ENCODE results near the gene MAPK8IP3.

MAPK8IP3 gene

DNA sequence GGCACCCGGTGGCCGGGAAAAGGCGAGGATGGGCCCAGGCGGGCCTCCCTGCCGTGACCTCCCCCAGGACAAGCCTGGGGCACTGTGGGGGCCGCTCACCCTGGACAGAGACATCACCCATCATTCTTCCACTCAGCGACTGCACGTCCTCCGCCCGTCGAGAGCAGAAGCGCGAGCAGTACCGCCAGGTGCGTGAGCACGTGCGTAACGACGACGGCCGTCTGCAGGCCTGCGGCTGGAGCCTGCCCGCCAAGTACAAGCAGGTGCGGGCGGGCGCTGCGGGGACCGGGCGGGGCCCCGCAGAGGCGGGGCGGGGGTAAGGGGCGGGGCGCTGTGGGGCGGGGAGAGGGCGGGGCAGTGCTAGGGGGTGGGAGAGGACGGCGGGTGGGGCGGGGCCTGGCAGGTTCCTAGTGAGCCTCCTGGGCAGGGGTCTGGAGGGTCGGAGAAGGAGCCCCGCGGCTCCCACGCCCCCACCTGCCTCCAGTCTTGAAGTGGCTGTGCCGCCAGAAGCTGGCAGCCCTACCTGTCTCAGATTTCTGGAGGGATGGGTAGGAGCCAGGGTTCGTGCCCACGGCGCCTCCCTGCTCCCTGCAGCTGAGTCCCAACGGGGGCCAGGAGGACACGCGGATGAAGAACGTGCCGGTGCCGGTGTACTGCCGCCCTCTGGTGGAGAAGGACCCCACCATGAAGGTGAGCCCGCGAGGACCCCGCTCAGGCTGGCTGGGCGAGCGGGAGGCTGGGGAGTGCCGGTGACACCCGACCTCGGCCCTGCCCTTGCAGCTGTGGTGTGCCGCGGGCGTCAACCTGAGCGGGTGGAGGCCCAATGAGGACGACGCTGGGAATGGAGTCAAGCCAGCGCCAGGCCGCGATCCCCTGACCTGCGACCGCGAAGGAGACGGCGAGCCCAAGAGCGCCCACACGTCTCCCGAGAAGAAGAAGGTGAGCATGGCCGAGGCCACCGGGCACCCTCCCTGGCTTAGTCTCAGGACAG lies 57.8 kb downstream of the MAPK8IP3 start:
- DNase-seq: no peak

DNA sequence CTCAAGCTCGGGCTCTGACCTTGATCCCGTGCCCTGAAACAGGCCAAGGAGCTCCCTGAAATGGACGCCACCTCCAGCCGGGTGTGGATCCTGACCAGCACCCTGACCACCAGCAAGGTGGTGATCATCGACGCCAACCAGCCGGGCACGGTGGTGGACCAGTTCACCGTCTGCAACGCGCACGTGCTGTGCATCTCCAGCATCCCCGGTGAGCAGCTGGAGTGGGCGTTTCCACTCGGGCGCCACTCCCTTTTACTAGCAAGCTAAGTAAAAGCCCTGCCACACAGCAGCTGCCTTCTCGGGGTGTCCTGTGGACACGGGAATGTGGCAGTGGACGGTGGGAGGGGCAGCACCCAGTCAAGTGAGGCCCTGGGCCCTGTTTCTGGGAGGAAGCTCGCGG lies 59.0 kb downstream of the MAPK8IP3 start:
- DNase-seq: no peak

DNA sequence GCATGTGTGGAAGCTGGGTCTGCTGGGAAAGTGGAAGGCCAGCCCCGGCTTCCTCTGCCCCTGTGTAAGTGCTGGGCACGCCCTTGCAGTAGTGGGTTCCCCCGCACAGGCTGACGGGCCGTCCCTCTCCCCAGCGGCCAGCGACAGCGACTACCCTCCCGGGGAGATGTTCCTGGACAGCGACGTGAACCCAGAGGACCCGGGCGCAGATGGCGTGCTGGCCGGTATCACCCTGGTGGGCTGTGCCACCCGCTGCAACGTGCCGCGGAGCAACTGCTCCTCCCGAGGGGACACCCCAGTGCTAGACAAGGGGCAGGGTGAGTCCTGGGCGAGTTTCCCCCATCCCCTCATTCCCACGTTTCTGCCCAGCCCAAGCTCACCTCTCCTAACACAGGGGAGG lies 59.8 kb downstream of the MAPK8IP3 start:
- DNase-seq: no peak

DNA sequence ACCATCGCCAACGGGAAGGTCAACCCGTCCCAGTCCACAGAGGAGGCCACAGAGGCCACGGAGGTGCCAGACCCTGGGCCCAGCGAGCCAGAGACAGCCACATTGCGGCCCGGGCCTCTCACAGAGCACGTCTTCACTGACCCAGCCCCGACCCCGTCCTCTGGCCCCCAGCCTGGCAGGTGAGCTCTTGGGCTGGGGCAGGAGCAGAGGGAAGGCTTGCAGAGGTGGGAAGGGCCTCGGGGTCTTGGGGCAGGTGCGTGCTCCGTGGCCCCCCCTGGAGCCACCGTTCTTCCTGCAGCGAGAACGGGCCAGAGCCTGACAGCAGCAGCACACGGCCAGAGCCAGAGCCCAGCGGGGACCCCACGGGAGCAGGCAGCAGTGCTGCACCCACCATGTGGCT lies 60.2 kb downstream of the MAPK8IP3 start:
- DNase-seq: no peak

DNA sequence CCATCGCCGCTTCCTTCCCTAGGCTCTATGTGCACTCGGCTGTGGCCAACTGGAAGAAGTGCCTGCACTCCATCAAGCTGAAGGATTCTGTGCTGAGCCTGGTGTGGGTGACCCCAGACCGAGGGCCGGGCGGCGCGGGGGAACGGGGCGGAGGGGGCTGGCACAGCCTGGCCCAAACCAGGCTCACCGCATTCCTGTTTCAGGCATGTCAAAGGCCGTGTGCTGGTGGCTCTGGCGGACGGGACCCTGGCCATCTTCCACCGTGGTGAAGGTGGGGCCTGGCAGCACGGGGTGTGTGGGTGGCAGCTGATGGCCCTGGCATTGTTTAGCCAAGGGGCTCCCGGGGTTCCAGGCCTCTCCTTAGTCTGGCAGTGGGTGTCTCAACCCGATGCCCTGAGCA lies 60.7 kb downstream of the MAPK8IP3 start:
- no peak for DNase-seq

DNA sequence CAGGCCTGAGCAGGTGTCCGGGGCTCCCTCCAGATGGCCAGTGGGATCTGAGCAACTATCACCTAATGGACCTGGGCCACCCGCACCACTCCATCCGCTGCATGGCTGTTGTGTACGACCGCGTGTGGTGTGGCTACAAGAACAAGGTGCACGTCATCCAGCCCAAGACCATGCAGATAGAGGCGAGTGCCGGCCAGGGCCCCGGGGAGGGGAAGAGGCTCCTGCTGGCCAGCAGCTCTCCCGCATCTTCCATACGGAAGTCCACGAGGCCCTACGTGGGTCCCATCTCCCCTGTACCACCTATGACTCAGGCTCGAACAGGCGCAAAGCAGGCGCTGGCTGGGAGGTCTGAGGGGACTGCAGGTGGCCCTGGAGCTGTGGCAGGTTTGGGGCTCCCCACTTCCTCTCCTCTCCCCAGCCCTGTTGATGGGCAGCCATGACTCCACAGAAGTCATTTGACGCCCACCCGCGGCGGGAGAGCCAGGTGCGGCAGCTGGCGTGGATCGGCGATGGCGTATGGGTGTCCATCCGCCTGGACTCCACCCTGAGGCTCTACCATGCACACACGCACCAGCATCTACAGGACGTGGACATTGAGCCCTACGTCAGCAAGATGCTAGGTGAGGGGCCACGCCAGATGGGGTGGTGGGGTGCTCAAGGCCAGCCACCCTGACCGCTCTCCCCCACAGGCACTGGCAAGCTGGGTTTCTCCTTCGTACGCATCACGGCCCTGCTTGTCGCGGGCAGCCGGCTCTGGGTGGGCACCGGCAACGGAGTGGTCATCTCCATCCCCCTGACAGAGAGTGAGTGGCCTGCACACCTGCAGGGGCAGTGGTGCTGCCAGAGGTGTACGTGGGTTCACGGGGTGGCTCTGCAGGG lies 61.4 kb downstream of the MAPK8IP3 start:
- DNase-seq: no peak

DNA sequence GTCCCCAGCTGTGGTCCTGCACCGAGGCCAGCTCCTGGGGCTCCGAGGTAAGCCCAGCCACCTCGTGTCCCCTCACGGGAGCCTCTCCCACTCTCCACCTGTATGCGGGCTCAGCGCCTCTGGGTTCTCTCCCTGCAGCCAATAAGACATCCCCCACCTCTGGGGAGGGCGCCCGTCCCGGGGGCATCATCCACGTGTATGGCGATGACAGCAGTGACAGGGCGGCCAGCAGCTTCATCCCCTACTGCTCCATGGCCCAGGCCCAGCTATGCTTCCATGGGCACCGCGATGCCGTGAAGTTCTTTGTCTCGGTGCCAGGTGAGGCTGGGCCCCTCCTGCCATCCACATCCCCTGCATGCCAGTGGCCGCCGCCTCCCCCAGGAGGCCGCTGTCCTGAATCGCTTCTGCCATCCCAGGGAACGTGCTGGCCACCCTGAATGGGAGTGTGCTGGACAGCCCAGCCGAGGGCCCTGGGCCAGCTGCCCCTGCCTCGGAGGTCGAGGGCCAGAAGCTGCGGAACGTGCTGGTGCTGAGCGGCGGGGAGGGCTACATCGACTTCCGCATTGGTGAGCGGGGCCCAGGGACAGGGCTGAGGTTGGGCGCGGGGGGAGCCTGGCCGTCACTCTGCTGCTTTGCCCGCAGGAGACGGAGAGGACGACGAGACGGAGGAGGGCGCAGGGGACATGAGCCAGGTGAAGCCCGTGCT lies 62.2 kb downstream of the MAPK8IP3 start:
- no peak for DNase-seq

DNA sequence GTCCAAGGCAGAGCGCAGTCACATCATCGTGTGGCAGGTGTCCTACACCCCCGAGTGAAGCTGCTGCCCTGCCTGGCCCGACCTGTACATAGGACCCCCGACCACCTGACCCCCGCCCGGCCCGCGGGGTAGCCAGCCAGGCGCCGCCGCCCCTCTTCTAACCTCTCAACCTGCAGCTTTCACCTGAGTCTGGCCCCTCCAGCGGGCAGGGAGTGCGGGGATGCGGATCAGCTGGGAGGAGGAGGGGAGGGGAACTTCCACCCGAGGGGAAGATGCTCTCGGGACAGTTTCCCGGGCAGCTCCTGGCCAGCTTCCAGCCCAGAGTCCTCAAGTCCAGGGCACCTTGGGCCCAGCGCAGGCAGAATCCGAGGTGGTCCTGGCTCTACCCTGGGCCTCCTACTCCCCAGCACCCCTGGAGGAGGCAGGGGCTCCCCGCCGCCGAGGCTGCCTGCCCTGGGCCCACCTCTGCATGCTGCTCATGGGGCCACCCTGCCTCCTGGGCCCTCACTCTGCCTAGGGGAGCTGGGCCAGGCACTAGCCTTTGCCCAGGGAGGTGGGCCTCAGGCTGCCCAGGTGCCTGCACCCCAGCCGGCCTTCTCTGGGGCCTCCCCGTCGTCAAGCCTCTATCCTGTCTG lies 62.9 kb downstream of the MAPK8IP3 start:
- DNase-seq: no peak

DNA sequence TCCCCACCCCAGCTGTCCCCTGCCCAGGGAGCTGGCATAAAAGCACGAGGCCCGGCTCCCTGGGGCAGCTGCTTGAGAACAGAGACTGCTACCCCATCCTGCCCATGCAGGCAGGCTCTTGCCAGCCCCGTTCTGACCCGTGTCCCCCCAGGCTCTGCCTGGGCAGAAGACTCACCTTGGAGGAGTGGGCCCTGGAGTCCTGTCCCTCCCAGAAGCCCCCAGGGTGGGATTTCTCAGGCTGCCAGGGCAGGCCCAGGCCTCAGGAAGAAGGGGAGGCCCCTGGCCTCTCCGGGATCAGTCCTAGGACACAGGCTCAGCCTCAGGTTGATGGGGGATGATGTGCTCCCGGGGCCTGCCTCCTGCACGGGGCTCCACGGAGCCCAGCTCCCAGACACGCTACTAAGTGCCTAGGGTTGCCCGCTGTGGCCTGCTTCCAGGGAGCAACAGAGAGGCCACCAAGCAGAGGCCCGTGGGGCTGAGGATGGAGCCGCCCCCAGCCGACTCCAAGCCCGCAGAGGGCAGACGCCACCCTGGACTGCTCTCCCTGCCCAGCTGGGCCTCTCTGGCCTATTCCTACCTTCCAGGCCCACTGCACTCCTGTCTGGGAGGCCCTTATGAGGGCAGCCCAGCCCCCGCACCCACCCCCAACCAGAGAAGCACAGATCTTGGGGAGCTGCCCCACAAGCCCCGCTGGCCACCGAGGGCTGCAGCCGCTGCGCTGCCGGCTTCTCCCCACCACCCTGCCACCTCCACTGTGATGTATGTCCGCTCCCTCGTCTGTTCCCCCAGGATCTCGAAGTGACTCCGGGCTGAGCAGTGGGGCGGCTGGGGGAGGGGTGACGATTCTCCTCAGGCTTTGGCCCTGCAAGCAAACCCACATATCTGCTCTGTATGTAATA lies 63.7 kb downstream of the MAPK8IP3 start:
- DNase-seq: no peak

DNA sequence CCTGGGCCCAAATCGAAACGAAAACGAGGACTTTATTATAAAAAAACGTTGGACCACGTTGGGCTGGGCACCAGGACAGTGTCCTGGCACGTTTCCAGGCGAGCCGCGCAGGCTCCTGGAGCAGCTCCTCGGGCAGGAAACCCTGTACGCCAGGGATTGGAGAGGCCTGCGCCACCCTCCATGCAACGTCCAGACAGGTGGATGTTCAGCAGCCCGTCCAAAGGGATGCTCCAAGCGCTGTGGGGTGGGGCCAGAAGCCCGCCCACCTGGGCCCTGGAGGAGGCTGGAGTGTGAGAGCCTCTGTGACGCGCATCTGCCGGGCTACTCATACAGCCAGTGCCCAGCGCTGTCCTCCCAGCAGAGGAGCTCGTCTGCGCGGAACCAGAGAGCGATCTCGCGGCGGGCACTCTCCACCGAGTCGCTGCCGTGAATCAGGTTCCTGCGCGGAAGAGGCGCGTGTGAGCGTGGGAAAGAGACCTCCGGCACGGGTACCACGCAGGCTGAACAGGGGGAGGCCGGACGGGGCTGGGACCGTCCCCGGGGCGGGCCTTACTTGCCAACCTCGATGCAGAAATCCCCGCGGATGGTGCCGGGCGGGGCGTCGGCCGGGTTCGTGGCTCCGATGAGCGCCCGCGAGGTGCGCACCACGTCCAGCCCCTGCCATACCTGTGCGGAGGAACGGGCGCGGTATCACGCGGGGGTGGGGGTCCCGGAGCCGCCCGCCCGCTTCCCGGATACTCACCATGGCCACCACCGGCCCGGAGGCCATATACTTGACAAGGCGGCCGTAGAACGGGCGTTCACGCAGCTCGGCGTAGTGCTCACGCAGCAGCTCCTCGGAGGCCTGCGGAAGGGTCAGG lies 64.6 kb downstream of the MAPK8IP3 start:
- DNase-seq: peak; percentile 31 to 64

DNA sequence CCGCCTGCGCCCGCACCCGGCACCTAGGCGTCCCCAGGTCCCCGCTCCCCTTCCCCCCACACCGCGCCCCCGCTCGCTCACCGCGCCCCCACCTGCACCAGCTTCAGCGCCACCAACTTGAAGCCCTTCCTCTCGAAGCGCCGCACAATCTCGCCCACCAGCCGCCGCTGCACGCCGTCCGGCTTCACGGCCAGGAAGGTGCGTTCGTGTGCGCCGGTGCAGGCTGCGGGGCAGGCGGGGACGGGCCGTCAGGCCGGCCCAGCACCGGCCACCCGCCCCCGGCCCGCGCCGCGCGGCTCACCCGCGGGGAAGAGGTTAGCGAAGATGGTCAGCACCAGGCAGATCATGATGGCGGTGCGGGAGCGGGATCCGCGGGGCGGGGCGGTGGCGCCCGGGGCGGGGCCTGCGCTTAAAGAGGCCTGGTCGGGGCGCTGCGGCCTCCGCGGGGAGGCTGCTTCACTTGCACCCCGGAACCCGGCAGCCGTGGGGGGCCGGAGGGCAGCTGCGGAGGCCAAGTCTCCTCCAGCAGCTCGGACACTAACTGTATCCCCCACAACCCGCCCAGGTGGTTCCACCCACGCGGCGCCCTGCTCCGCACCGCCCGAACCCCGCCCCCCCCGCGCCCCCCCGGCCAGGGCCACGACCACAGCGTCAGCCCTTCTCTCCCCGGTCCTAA lies 65.3 kb downstream of the MAPK8IP3 start, which contains the start of gene NME3:
TSS of gene NME3 (minus strand) at position 356 of the 676 bp plus-strand sequence. CDS start at position 347, 9 bp downstream.
- DNase-seq: peak; percentile 59 to 77

DNA sequence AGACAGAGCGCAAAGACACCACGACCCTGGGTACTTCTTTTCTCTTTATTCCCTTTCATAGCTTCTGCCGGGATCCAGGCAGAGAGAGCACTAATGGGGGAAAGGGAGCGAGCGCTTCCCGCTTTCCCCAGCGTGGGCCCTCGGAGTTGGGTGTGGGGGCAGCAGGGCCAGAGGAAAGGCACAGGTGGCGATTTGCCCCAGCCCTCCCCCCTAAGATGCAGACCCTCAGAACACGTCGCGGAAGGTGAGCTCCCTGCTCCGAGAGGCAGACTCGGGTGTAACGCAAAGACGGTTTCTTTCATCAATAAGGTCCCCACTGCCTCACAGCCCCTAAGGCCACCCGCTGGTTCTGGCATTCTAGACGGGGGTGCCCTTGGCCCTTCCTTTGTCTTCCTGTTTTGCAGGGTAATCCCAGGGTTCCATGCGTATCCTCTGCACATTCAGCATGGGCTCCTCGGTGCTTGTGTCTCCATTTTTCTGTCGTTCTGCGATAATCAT lies 65.9 kb downstream of the MAPK8IP3 start:
- DNase-seq: no peak

DNA sequence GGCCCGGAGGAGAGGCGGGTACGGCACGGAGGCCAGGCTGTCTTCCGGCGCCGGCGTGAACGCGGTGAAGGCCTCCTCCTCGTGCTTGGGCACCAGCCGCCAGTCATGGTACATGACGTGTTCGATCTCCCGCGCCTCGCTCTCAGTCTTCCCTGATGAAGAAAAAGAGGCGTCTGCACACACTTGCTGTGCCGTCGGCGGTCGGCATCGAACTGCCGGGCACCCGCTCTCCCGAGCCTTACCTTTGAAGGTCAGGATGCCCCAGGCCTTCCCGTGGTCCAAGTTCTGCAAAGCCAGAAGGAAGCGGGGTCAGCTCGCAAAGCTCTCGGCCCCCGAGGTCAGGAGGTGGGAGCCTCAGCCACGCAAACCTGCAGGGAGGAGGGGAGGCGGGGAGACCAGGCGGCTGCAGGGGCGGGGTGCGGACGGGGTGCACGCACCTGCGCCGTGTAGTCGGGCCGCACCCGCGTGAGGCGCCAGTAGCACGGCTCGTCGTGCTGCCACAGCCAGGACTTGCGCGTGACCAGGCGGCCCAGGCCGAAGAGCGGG lies 66.4 kb downstream of the MAPK8IP3 start, which contains the start of gene EME2:
TSS of gene EME2 (plus strand) at position 449 of the 546 bp plus-strand sequence. CDS start 418 bp downstream, outside the sequence.
- DNase-seq: peak in 1 of 2 donors; percentile 37

DNA sequence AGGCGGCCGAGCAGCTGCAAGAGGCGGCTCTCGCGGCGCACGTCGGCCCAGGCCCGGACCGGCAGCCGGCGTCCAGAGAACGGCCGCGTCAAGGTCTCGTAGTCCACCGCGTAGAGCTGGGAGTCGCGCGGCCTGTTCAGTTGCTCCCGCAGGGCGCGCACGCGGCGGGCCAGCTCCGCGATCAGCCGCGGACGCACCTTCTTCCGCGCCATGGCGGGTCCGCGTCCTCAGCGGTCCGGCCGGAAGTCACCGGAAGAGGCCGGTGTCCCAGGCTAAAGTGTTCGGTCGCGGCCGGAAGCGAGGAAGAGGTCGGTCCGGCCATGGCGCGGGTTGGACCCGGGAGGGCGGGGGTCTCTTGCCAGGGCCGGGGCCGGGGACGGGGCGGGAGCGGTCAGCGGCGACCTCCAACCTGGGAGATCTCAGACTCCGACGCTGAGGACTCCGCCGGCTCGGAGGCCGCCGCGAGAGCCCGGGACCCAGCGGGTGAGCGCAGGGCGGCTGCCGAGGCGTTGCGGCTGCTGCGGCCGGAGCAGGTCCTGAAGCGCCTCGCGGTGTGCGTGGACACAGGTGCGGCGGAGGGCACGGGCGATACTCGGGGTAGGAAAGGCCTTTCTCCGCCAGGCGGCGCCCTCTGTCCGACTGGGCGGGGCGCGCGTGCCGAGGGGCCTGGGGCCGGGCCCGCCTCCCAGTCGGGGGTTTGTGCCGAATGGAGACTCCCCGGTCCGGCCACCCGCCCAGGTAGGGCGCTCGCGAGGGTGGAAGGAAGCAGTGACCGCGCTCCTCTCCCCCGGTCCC lies 67.1 kb downstream of the MAPK8IP3 start, which contains the start of gene MRPS34:
TSS of gene MRPS34 (minus strand) at position 227 of the 795 bp plus-strand sequence. CDS start at position 212, 15 bp downstream.
- DNase-seq: peak; percentile 76 to 87

DNA sequence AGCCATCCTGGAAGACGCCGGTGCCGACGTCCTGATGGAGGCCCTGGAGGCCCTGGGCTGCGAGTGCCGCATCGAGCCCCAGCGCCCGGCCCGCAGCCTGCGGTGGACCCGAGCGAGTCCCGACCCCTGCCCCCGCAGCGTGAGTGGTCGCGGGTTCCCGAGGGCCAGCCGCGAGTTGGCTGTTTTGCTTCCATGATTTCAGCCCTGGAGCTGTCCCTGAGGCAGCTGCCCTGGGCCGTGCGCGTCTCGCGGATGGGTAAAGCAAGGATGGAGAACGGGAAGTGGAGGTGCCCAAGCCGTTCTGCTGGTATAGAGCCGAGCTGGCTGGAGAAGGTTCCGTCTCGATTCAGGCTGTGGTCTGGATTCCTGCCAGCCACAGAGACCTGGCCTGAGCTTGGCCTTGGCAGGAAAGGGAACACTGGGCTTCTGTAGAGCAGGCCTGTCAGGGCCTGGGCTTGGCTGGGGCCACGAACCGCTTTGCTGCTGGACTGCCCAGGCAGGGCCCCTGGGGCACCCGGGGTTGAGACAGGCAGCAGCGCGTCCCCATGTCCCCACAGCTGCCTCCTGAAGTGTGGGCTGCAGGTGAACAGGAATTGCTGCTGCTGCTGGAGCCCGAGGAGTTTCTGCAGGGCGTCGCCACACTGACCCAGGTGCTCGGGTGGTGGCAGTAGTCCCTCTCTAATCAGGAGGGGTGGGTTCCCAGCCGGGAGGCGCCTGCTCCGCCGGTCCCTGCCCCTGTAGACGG lies 67.9 kb downstream of the MAPK8IP3 start:
- DNase-seq: no peak

DNA sequence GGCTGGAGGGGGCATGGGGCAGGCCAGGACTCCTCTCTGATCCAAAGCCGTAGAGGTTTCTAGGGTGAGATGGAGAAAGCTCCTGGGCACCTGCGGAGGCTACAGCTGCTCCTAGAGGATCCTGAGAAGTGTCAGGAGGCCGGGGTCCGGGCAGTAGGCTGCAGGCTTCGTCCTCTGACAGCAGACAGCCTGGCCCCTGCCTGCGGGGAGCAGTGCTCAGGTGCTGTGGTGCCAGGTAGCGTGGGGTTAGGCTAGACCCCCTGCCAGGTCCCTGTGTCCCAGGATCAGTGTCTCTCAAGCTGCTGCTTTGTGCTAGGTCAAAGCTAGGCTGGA lies 68.4 kb downstream of the MAPK8IP3 start:
- DNase-seq: no peak
